WI38 (cell line): ENCODE results near the gene ISLR.

Experiments
- H3K4me3 ChIP-seq: 2 replicates; pipeline ENCODE4 v1.5.1; 2011; ENCODE audit warnings: low read depth, mild to moderate bottlenecking, control low read depth, low read length
- TF ChIP-seq, protein P1 (sequence below): IDR thresholded peaks from 2 replicates; pipeline ENCODE4 v1.5.1; 2012; ENCODE audit warnings: low read depth, mild to moderate bottlenecking, control low read depth, low read length

Gene ISLR

GRCh38 chr15:74173380-74174218 lies at the start of gene ISLR:
Gene ISLR (plus strand): TSS chr15:74173710. CDS start chr15:74174859, 1,149 bp downstream.
- TF ChIP-seq, protein P1, sequence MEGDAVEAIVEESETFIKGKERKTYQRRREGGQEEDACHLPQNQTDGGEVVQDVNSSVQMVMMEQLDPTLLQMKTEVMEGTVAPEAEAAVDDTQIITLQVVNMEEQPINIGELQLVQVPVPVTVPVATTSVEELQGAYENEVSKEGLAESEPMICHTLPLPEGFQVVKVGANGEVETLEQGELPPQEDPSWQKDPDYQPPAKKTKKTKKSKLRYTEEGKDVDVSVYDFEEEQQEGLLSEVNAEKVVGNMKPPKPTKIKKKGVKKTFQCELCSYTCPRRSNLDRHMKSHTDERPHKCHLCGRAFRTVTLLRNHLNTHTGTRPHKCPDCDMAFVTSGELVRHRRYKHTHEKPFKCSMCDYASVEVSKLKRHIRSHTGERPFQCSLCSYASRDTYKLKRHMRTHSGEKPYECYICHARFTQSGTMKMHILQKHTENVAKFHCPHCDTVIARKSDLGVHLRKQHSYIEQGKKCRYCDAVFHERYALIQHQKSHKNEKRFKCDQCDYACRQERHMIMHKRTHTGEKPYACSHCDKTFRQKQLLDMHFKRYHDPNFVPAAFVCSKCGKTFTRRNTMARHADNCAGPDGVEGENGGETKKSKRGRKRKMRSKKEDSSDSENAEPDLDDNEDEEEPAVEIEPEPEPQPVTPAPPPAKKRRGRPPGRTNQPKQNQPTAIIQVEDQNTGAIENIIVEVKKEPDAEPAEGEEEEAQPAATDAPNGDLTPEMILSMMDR, result no peak
- no peak within 1 kb of the TSS for H3K4me3 ChIP-seq

DNA sequence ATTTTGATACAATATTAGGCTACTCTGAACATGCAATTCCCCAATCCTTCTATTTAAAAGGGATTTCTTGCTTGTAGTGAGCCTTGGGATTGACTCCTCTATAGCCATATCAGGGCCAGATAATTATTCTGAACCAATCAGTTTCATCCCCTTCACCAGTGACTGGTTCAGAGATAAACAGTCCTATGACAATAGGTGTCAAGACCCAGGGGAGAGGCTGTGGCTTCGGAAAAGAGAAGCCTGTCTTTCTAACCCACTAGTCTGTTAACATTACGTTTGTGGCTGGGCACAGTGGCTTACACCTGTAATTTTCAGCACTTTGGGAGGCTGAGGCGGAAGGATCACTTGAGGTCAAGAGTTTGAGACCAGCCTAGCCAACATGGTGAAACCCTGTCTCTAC lies 49.3 kb upstream of the ISLR start:
- H3K4me3 ChIP-seq, result no peak overlapping the region
- TF ChIP-seq, protein P1, result no peak

GRCh38 chr15:74124759-74125158 lies 48.8 kb upstream of the ISLR start:
- TF ChIP-seq, protein P1, result no peak
- no peak overlapping the region for H3K4me3 ChIP-seq

DNA sequence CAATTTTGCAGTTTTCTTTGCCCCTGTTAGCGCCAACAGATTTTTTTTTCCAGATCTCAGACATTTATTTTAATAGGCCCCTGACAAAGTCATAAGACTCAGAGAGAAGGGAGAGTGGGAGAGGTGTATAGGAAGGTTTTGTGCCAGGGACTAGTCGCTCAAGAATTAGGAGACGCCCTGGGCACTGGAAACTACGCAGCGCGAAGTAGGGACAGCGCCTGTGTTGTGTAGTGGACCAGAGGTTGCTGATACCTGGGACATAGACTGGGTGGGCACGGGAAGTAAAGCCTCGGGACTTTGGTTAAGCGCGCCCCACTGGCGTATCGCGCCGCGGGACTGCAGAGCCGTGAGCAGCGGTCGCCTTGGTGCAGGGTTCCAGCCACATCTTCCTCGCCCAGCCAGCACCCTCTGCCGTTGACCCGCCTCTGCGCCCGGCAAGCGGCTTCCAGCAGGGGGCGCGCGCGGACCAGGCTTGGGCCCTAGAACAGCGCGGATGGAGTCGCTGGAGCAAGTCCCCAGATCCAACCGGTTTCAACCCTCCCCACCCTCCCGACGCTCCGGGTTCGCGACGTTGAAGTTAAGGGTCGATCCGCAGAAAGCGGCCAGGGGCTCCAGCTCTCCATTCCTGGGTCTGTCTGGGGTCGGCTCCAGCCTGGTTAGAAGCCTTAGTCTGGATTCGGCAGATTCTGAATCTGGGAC lies 46.1 kb upstream of the ISLR start:
- TF ChIP-seq, protein P1, result peak; percentile 89
- H3K4me3 ChIP-seq, result peak overlapping the region; percentile 40

- TF ChIP-seq, protein P1, result no peak
- peak overlapping the region; percentile 40 for H3K4me3 ChIP-seq
Measured at GRCh38 chr15:74127954-74128784, 45.3 kb upstream of the ISLR start.

DNA sequence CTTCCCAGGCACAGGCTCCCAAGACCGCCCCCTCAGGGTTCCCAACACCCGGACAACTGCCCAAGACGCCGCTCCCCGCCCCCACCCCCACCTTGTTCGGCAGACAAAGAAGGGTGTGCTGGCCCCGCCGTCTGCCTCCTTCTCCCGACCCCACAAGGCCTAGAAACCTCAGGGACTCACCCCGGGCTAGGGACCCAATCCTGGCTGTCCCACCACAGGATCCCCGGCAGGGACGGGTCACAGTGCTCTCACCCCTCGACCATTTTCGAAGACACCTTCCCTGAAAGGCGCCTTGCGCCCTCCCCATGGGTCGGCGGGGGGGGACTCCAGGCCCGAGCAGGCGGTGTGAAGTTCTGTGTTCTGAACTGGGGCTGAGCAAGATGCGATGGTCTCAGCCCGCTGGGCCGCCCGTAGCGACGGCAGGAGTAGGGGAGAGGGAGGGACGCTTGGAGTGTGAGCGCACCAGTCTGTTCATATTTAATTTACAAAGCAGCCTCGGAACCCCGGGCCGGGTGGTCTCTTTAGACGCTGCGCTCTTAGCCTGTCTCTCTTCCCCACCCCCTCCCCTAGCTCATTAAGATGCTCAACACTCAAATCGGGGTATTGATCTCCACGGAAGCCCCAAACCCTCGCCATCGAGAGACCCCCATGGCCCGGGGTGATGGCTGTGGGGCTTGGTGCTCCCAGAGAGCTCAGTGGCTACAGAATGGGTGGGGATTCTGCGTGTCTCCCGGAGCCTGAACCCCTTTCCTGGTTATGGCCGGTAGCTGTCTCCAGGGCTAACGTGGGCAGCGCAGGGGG lies 44.5 kb upstream of the ISLR start:
- no peak overlapping the region for H3K4me3 ChIP-seq
- TF ChIP-seq, protein P1, result no peak
